GM19023 (cell line): ENCODE measurements around the gene CEP135.
"Not testable (repeated sequence)": the region's sequence is repeated elsewhere in the genome, so short reads cannot be mapped to it uniquely, and the experiment has no call there.

ENCODE experiments used
- ATAC-seq: cut with Tn5 transposase; IDR thresholded peaks from one replicate; pipeline ENCODE4 v1.9.1; 2021; ENCODE audit warnings: mild to moderate bottlenecking, moderate library complexity; ENCODE audit not compliant: unreplicated experiment

Gene CEP135

GRCh38 chr4:55941881-55942396, 6.8 kb upstream of the CEP135 start:
- ATAC-seq = no peak

GRCh38 chr4:55947254-55947882, 1.4 kb upstream of the CEP135 start:
- ATAC-seq = no peak

GRCh38 chr4:55947912-55948725, 626 bp upstream of the CEP135 start:
- peak; percentile 11 for ATAC-seq

- no peak for ATAC-seq
Observed at GRCh38 chr4:55949482-55949802, 697 bp downstream of the CEP135 start.

GRCh38 chr4:55951191-55951922, 2.6 kb downstream of the CEP135 start:
- ATAC-seq = no peak

GRCh38 chr4:55955710-55956109, 7.0 kb downstream of the CEP135 start:
- no peak for ATAC-seq

GRCh38 chr4:55959655-55960054, 10.9 kb downstream of the CEP135 start:
- ATAC-seq = no peak

- no peak for ATAC-seq
Observed at GRCh38 chr4:55964046-55964445, 15.3 kb downstream of the CEP135 start.

GRCh38 chr4:55965585-55965984, 16.8 kb downstream of the CEP135 start:
- no peak for ATAC-seq

GRCh38 chr4:55966324-55966723, 17.6 kb downstream of the CEP135 start:
- not testable (repeated sequence) for ATAC-seq

- ATAC-seq = no peak
Observed at GRCh38 chr4:55967376-55967775, 18.6 kb downstream of the CEP135 start.

GRCh38 chr4:55973650-55974049, 24.9 kb downstream of the CEP135 start:
- ATAC-seq = no peak

- ATAC-seq = no peak
Observed at GRCh38 chr4:55977811-55978210, 29.1 kb downstream of the CEP135 start.

- ATAC-seq = peak; percentile 54
Observed at GRCh38 chr4:55979562-55979961, 30.8 kb downstream of the CEP135 start.

GRCh38 chr4:55980725-55981124, 32.0 kb downstream of the CEP135 start:
- ATAC-seq = no peak

GRCh38 chr4:55982976-55983375, 34.2 kb downstream of the CEP135 start:
- ATAC-seq = no peak

GRCh38 chr4:55989766-55990165, 41.0 kb downstream of the CEP135 start:
- no peak for ATAC-seq

- peak; percentile 62 for ATAC-seq
Observed at GRCh38 chr4:55993994-55994663, 45.4 kb downstream of the CEP135 start.

GRCh38 chr4:55996646-55997045, 47.9 kb downstream of the CEP135 start:
- no peak for ATAC-seq

GRCh38 chr4:56003606-56004005, 54.9 kb downstream of the CEP135 start:
- no peak for ATAC-seq

GRCh38 chr4:56004235-56004634, 55.5 kb downstream of the CEP135 start:
- ATAC-seq = no peak
